NCI-H2196 treated with DMSO at 0.1 percent for 48 hours (cell line): ENCODE results near the gene TM9SF3.

Source experiments
- DNase-seq: peaks from one replicate; lab custom pipeline; 2025; ENCODE audit not compliant: unreplicated experiment; lab: John Stamatoyannopoulos, UW

Gene TM9SF3

GRCh38 chr10:96511044-96511945, 75.5 kb downstream of the TM9SF3 start:
- no peak for DNase-seq

DNA sequence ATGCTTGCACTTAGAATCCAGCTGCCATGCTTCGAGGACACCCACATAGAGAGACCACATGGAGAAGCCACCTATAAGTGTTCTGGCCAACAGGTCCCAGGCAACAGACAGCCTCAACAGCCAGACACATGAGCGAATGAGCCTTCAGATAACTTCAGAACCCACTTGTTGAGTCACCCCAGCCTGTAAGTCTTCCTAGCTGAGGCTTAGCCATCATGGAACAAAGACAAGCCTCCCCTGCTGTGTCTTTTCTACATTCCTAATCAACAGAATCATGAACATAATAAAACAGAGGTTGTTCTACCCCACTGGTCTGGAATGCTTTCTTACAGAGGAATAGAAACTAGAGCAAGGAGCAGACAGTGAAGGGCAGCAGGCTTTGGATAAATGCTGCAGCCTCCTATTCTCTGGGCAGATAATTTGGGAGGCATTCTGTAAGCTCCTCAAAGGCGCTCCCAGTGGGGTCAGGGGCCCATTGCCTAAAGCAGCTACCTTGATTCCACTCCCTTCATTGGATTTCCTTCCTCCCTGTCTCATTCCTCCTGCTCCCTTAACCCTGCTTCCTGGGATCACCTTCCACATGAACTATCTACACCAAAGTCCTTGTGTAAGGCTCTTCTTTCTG, 77.7 kb downstream of the TM9SF3 start:
- DNase-seq: no peak

DNA sequence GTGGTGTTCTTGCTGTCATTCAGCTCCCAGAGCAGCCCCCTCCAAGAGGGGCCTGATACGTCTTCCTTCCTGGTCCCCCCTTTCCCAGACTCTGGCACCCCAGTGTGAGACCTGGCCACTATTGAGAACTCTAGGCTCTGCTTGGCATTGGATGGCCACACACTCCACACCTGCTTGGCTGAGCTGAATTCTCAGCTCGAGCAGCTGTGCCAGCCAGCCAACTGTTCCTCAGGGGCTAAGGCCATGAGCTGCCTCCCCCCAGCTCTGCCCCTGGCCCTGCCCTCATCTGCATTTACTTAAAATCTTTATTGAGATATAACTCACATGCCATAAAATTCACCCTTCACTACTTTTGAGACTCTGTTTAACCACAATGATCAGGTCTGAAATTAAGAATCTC, 79.8 kb downstream of the TM9SF3 start:
- DNase-seq: no peak

- no peak for DNase-seq
Measured at GRCh38 chr10:96505150-96506136, 81.4 kb downstream of the TM9SF3 start.

DNA sequence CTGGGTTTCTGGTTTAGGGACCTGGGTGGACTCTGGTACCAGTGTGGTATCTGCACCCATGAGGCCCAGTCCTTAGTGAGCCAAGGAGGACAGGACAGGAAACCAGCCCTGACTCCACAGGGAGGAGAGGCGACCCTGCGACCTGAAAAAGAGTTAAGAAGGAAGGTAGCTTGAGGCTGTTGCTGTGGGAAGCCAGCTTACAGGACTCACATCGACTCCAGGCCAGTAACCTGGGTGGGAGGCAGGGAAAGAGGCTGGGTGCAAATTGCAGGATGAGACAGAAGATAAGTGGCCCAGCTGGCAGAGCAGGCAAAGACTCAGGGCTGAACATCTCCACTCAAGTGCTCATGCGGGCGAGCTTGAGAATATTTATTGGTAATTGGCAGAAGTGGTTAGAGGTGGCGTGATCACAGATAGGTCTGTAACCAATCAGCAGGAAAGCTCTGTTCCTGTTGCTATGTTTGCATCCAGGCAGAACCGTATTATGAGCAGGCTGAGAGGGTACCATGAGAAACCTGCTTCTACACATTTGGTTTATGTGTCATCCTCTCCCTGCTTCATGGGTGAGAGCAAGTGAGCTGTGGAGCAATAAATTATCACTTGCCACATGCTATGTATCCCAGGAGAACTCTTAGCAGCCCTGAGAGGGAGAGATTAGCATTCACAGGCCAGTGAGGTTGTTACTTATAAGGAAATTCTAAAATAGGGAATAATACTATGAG, 84.1 kb downstream of the TM9SF3 start:
- no peak for DNase-seq

DNA sequence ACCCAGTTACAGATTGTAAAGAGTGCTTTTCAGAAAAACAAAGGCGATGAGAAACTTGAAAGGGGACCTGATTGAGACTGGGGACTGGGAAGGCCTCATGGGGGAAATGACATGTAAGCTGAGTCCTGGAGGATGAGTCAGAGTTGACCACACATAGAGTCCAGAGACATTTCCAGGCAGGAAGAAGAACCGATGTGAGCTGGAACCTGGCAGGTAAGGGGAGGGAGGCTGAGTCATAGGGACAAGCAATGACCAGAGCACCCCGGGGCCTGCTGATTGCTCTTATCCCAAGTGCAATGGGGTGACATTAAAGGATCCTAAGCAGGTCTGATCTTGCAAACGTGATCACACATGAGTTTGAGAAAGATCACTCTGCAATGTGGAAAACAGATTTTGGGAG, 84.8 kb downstream of the TM9SF3 start:
- no peak for DNase-seq

- DNase-seq: no peak
Measured at GRCh38 chr10:96500519-96500918, 86.3 kb downstream of the TM9SF3 start.

GRCh38 chr10:96500050-96500449, 86.8 kb downstream of the TM9SF3 start:
- DNase-seq: no peak

GRCh38 chr10:96497391-96497790, 89.4 kb downstream of the TM9SF3 start:
- no peak for DNase-seq

- no peak for DNase-seq
Measured at GRCh38 chr10:96496281-96496925, 90.4 kb downstream of the TM9SF3 start.

GRCh38 chr10:96495544-96495943, 91.3 kb downstream of the TM9SF3 start:
- DNase-seq: no peak

GRCh38 chr10:96494694-96495093, 92.1 kb downstream of the TM9SF3 start:
- no peak for DNase-seq

DNA sequence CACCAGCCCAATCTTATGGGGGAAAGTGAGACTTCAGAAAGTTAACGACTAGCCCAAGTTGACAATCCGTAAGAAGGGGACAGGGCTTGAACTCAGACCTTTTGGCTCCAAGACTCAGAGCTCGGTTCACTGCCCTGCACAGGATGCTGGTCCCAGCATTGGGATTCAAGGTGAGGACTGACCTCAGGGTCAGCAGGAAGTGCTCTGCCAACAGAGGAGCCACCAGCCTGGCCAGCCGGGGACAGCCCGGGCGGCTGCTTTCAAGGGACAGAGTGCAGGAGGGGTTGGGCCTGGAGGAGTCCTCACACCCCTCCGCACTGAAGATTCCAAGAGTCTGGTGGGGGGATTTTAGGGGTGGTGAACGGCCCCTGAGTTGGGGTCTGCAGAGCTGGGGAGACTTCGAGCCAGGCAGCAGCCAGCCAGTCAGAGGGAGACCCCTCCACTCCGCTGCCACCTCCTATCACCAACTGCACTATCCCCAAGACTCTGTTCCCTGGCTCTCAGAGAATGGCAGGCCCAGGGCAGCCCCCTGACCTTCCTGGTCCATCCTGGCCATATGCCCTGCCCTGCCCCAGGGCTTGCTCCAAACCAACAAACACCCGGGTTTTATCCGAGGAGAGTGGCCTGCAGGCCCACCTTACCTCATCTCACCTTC, 92.8 kb downstream of the TM9SF3 start:
- no peak for DNase-seq

DNA sequence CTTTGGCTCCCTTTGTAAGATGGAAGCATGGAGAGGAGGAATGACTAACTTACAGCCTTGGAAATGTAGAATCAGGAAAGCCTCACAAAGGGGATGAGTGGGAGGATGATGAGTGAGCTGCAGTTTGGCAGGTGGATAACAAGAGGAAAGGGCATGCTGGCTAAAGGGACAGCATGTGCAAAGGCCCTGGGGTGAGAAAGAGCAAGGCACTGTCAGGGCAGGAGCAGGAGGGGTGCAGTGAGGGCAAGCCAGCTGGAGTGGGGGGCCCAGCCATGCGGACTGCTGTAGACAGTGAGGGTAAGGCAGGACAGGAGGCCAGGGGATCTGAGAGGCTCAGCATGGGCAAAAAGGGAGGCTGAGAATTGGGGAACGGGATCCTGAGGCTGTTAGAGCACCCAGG, 93.6 kb downstream of the TM9SF3 start:
- DNase-seq: no peak

DNA sequence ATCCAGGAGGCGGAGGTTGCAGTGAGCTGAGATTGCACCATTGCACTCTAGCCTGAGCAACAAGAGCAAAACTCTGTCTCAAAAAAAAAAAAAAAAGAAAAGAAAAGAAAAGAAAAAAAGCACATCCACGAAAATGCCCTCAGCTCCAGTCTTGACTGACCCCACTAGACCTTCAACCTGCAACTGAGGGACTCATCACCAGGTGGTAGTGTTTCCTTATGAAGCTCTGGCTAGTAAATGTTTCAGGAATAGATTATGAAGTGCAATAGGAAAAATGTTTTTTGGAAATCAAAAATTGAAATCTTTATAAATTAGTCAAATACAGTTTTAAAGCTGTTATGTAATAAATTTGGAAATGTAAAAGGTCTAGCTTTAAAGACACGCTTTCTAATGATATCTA, 95.5 kb downstream of the TM9SF3 start:
- no peak for DNase-seq

DNA sequence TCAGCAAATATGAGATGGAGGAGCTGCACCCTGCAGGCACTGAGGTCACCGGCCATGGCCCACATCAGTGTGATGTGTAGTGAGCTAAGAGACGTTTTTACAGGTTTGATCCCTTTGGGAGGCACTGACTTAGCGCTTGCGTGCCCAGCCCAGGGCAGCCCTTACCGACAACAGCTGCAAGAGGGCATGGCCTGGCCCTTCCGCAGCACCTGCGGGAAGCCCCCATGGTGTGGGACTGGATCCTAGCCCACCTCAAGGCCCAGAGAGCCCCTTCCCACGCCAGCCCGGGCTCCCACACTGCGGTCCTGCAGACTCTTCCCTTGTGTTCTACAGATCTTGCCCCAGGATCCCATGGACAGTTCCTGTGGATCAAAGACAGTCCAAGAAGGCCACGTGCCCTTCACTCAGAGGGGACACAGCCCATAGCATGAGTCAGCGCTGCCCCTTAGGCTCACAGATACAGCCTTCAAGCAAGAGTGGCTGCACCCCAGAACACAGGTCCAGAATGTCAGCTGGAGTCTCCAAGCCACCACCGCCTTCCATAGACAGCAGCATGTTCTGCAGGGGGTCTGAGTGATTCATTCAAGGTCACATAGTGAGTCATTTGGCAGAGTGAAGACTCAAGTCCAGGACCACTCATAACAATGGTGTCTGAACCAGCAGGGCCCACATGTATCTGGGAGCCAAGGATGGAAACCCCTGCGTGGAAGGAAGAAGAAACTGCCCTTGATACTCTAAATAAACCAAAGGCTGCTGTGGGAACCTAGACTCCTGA, 98.5 kb downstream of the TM9SF3 start:
- no peak for DNase-seq

GRCh38 chr10:96482815-96483588, 103.8 kb downstream of the TM9SF3 start:
- DNase-seq: no peak

DNA sequence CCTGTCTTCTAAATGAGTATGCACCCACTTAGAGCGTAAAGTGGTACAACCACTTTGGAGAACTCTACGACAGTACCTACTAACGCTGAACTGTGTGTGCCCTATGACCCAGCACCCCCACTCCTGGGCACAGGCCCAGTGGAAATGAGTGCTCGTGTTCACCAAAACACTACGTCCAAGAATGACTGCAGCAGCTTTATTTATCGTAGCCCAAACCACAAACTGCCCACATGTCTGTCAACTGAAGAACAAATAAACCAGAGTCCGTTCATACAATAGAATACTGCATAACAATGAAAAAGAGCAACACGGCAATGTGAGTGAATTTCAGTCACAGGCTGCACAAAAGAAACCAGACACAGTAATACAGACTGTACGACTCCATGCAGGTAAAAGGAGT, 108.5 kb downstream of the TM9SF3 start:
- no peak for DNase-seq
